SW480 (cell line): ENCODE results near the gene CHAF1B.

Experiments used
- DNase-seq: peaks from one replicate; pipeline ENCODE4 v3.0.0-alpha.2; 2016; ENCODE audit warnings: low spot score

CHAF1B gene

GRCh38 chr21:36463991-36464390 is 78.8 kb downstream of the CHAF1B start:
- no peak for DNase-seq

- DNase-seq, result no peak
These were observed 79.4 kb downstream of the CHAF1B start for GRCh38 chr21:36464590-36464989.

- DNase-seq, result no peak
These were observed 80.3 kb downstream of the CHAF1B start for GRCh38 chr21:36465478-36465877.

GRCh38 chr21:36466061-36466511 is 80.9 kb downstream of the CHAF1B start:
- DNase-seq, result no peak
